IPS DF 6.9 (cell line): ENCODE results near the gene MYO9A.
"Not testable (repeated sequence)": the region's sequence is repeated elsewhere in the genome, so short reads cannot be mapped to it uniquely, and the experiment has no call there.

Experiments
- DNase-seq: peaks from one replicate; pipeline ENCODE4 v3.0.0-alpha.2; 2013; ENCODE audit warnings: low read depth, low spot score
- H3K27ac ChIP-seq: one replicate; pipeline ENCODE4 v1.5.1; 2013; ENCODE audit warnings: low read length, control low read depth
- H3K27me3 ChIP-seq: 2 replicates; pipeline ENCODE4 v1.6.1; 2013; ENCODE audit warnings: mild to moderate bottlenecking, low read length; ENCODE audit not compliant: control insufficient read depth, insufficient read depth
- H3K36me3 ChIP-seq: 2 replicates; pipeline ENCODE4 v1.6.1; 2013; ENCODE audit warnings: low read length; ENCODE audit not compliant: control insufficient read depth, insufficient read depth
- H3K4me1 ChIP-seq: 2 replicates; pipeline ENCODE4 v1.6.1; 2013; ENCODE audit warnings: low read length; ENCODE audit not compliant: control insufficient read depth, insufficient read depth
- H3K4me3 ChIP-seq: 2 replicates; pipeline ENCODE4 v1.5.1; 2013; ENCODE audit warnings: mild to moderate bottlenecking, low read length
- H3K9me3 ChIP-seq: 2 replicates; pipeline ENCODE4 v1.6.1; 2013; ENCODE audit warnings: low read length, inconsistent platforms; ENCODE audit not compliant: control insufficient read depth, insufficient read depth
- WGBS: extraction: QIAGEN DNeasy Blood & Tissue Kit; methylation state at CpG from one replicate; pipeline ENCODE4 v1.1.7; 2013; ENCODE audit warnings: mixed read lengths, missing lambda C conversion rate; ENCODE audit not compliant: insufficient read length, insufficient coverage; 5-methylcytosine and 5-hydroxymethylcytosine counted together

MYO9A gene

GRCh38 chr15:72113347-72114031 lies 4.5 kb downstream of the MYO9A start:
- H3K9me3 ChIP-seq, result no peaks in the 10 kb centered on the region
- WGBS, result no CpG with 5 or more reads among the region's 4 CpGs
- H3K36me3 ChIP-seq, result no peaks in the 10 kb centered on the region
- H3K4me1 ChIP-seq, result no peaks in the 10 kb centered on the region
- no peak overlapping the region for H3K27ac ChIP-seq
- no peak overlapping the region for H3K4me3 ChIP-seq
- no peaks in the 10 kb centered on the region for H3K27me3 ChIP-seq
- DNase-seq, result no peak

DNA sequence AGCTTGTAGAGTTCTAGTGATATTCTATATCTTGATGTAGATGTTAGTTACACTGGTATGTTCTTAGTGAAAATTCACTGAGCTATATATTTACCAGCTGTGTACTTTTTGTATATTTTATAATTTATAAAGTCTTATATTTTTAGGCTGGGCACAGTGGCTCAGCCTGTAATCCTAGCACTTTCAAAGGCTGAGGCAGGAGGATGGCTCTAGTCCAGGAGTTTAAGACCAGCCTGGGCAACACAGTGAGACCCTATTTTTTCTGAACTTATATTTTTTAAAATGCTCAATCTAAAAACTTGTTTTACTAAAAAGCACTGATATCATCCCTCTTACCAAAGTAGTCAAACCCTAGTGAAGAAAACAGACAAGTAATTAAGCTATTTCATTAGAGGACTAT lies 5.1 kb downstream of the MYO9A start:
- Histone ChIP-seq H3K27ac (no peak overlapping the region), H3K4me1 (no peaks in the 10 kb centered on the region), H3K36me3 (no peaks in the 10 kb centered on the region), H3K27me3 (no peaks in the 10 kb centered on the region), H3K9me3 (no peaks in the 10 kb centered on the region), H3K4me3 (no peak overlapping the region)
- DNase-seq, result no peak

- Histone ChIP-seq H3K36me3 (no peaks in the 10 kb centered on the region), H3K4me3 (no peak overlapping the region), H3K4me1 (no peaks in the 10 kb centered on the region), H3K27ac (no peak overlapping the region), H3K9me3 (no peaks in the 10 kb centered on the region), H3K27me3 (no peaks in the 10 kb centered on the region)
- no peak for DNase-seq
- WGBS, result no CpG with 5 or more reads among the region's 2 CpGs
Measured at GRCh38 chr15:72112116-72112515, 5.8 kb downstream of the MYO9A start.

GRCh38 chr15:72110355-72110754 lies 7.6 kb downstream of the MYO9A start:
- H3K4me1 ChIP-seq, result no peaks in the 10 kb centered on the region
- H3K27ac ChIP-seq, result no peak overlapping the region
- no peak for DNase-seq
- no peaks in the 10 kb centered on the region for H3K27me3 ChIP-seq
- H3K36me3 ChIP-seq, result no peaks in the 10 kb centered on the region
- no CpG with 5 or more reads among the region's 3 CpGs for WGBS
- H3K4me3 ChIP-seq, result no peak overlapping the region
- H3K9me3 ChIP-seq, result no peaks in the 10 kb centered on the region

DNA sequence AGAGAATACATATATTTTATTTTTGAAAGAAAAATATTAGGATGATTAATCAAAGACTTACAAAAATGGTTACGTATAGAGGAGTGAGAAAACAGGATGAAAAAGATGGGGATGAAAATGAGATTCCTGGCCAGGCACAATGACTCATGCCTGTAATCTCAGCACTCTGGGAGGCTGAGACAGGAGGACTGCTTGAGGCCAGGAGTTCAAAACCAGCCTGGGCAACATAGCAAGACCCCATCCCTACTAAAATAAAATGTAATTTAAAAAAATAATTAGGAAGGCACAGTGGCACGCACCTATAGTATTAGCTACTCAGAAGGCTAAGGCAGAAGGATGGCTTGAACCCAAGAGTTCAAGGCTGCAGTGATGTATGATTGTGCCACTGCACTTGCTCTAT lies 11.9 kb downstream of the MYO9A start:
- Histone ChIP-seq H3K4me1 (no peaks in the 10 kb centered on the region), H3K36me3 (no peaks in the 10 kb centered on the region), H3K27me3 (no peaks in the 10 kb centered on the region), H3K27ac (no peak overlapping the region), H3K9me3 (no peaks in the 10 kb centered on the region), H3K4me3 (no peak overlapping the region)
- no peak for DNase-seq
- 100% methylated on average over 1 of the region's 2 CpGs for WGBS

DNA sequence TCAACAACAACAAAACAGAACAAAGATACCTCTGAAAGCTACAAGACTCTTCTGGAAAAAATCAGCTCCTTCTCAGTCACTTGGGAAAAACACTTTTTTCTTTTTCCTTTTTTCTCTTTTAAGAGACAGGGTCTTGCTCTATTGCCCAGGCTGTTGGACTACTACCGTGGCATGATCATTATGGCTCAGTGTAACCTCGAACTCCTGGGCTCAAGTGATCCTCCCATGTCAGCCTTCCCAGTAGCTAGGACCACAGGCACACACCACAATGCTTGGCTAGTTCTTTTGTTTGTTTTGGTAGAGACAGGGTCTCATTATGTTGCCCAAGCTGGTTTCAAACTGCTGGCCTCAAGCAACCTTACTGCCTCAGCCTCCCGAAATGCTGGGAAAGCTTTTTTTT lies 12.8 kb downstream of the MYO9A start:
- Histone ChIP-seq H3K4me1 (no peaks in the 10 kb centered on the region), H3K27me3 (no peaks in the 10 kb centered on the region), H3K9me3 (no peaks in the 10 kb centered on the region), H3K4me3 (no peak overlapping the region), H3K27ac (no peak overlapping the region), H3K36me3 (no peaks in the 10 kb centered on the region)
- DNase-seq, result no peak
- WGBS, result no CpG with 5 or more reads among the region's 3 CpGs

DNA sequence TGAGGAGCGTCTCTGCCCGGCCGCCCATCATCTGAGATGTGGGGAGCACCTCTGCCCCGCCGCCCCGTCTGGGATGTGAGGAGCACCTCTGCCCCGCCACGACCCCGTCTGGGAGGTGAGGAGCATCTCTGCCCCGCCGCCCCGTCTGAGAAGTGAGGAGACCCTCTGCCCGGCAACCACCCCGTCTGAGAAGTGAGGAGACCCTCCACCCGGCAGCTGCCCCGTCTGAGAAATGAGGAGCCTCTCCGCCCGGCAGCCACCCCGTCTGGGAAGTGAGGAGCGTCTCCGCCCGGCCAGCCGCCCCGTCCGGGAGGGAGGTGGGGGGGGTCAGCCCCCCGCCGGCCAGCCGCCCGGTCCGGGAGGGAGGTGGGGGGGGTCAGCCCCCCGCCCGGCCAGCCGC lies 17.4 kb downstream of the MYO9A start:
- H3K27ac ChIP-seq, result not testable (repeated sequence)

DNA sequence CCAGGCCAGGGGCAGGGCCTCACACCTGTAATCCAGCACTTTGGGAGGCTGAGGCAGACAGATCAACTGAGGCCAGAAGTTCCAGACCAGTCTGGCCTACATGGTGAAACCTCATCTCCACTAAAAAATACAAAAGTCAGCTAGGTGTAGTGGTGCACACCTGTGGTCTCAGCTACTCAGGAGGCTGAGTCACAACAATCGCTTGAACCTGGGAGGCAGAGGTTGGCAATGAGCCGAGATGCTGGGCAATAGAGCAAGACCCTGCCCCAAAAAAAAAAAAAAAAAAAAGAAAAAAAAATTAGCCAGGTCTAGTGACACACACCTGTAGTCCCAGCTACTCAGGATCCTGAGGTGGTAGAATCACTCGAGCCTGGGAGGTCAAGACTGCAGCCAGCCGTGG lies 18.8 kb downstream of the MYO9A start:
- no peaks in the 10 kb centered on the region for H3K4me1 ChIP-seq
- no peak overlapping the region for H3K4me3 ChIP-seq
- no peaks in the 10 kb centered on the region for H3K36me3 ChIP-seq
- no peaks in the 10 kb centered on the region for H3K27me3 ChIP-seq
- WGBS, result no CpG with 5 or more reads among the region's 4 CpGs
- no peak overlapping the region for H3K27ac ChIP-seq
- DNase-seq, result no peak
- H3K9me3 ChIP-seq, result no peaks in the 10 kb centered on the region

More for the DNA sequence above, 17.4 kb downstream of the MYO9A start:
- H3K27me3 ChIP-seq, H3K4me3 ChIP-seq, H3K9me3 ChIP-seq, DNase-seq, H3K4me1 ChIP-seq, H3K36me3 ChIP-seq: not testable (repeated sequence)
- WGBS, result no CpG with 5 or more reads among the region's 33 CpGs

DNA sequence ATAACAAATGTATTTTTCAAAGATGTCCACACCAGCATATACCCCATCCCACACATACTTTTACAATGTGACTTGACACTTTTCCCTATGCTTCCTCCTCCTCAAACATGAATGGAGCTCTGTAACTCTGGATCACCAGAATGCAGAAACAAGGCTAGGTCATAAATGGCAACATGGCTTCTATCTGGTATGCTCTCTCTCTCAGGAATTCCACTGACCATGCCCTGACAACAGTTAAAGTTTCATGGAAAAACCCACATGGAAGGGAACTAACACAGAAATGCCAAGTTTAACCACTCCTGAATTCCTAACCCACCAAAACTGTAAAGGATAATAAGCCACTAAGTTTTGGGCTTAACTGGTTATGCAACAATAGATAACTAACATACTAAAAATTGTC lies 19.9 kb downstream of the MYO9A start:
- H3K36me3 ChIP-seq, result no peaks in the 10 kb centered on the region

DNA sequence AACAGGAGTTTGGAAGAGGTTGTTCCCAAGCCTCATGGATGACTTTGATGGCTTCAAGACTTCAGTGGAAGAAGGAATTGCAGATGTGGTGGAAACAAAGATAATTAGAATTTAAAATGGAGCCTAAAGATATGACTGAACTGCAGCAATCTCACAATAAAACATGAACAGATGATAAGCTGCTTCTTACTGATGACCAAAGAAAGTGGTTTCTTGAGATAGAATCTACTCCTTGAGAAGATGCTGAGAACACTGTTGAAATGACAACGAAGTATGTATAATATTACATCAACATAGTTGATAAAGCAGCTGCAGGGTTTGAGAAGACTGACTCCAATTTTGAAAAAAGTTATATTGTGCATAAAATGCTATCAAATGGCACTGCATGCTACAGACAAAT lies 21.2 kb downstream of the MYO9A start:
- H3K4me1 ChIP-seq, result no peaks in the 10 kb centered on the region
- H3K27me3 ChIP-seq, result no peaks in the 10 kb centered on the region
- no peak for DNase-seq
- H3K9me3 ChIP-seq, result no peaks in the 10 kb centered on the region
- no peak overlapping the region for H3K4me3 ChIP-seq
- no peak overlapping the region for H3K27ac ChIP-seq
- no CpG with 5 or more reads among the region's 1 CpG for WGBS
- H3K36me3 ChIP-seq, result no peaks in the 10 kb centered on the region

More for the DNA sequence above, 19.9 kb downstream of the MYO9A start:
- no peak overlapping the region for H3K4me3 ChIP-seq
- H3K27me3 ChIP-seq, result no peaks in the 10 kb centered on the region
- no peaks in the 10 kb centered on the region for H3K4me1 ChIP-seq
- DNase-seq, result no peak
- H3K9me3 ChIP-seq, result no peaks in the 10 kb centered on the region
- no peak overlapping the region for H3K27ac ChIP-seq

- Histone ChIP-seq H3K27me3 (no peaks in the 10 kb centered on the region), H3K36me3 (no peaks in the 10 kb centered on the region), H3K4me1 (no peaks in the 10 kb centered on the region), H3K4me3 (no peak overlapping the region), H3K27ac (no peak overlapping the region), H3K9me3 (no peaks in the 10 kb centered on the region)
- no peak for DNase-seq
Measured at GRCh38 chr15:72092691-72093090, 25.3 kb downstream of the MYO9A start.
